Loucy (cell line): ENCODE measurements around the gene HS3ST3A1.

ENCODE experiments used
- H2AFZ ChIP-seq: fragments of 200-600 bp; sonication (generic); 2 replicates; pipeline ENCODE4 v1.6.0; 2016; ENCODE audit warnings: antibody characterized with exemption, mild to moderate bottlenecking, low read length, moderate library complexity
- H3F3A ChIP-seq: fragments of 200-600 bp; 2 replicates; pipeline ENCODE4 v1.6.0; 2016; ENCODE audit warnings: antibody characterized with exemption, low read depth, mild to moderate bottlenecking
- H3K27me3 ChIP-seq: fragments of 200-600 bp; sonication (generic); 2 replicates; pipeline ENCODE4 v1.6.1; 2014; ENCODE audit warnings: low read length, mild to moderate bottlenecking; ENCODE audit not compliant: insufficient read depth, poor library complexity, severe bottlenecking
- H3K36me3 ChIP-seq: fragments of 200-600 bp; sonication (generic); 2 replicates; pipeline ENCODE4 v1.6.1; 2016; ENCODE audit warnings: low read length; ENCODE audit not compliant: insufficient read depth
- H3K4me1 ChIP-seq: fragments of 200-600 bp; sonication (generic); 2 replicates; pipeline ENCODE4 v1.5.1; 2014; ENCODE audit warnings: low read length, mild to moderate bottlenecking; ENCODE audit not compliant: insufficient read depth, poor library complexity, severe bottlenecking
- H3K4me2 ChIP-seq: fragments of 200-600 bp; sonication (generic); 2 replicates; pipeline ENCODE4 v1.6.0; 2014; ENCODE audit warnings: antibody characterized with exemption, low read length, low read depth, mild to moderate bottlenecking; ENCODE audit not compliant: poor library complexity, severe bottlenecking
- H3K4me3 ChIP-seq: fragments of 200-600 bp; sonication (generic); 2 replicates; pipeline ENCODE4 v1.5.1; 2014; ENCODE audit warnings: low read length, mild to moderate bottlenecking, mixed read lengths; ENCODE audit not compliant: poor library complexity, severe bottlenecking
- H3K79me2 ChIP-seq: fragments of 200-600 bp; sonication (generic); 2 replicates; pipeline ENCODE4 v1.6.1; 2014; ENCODE audit warnings: low read length; ENCODE audit not compliant: insufficient read depth
- H3K9ac ChIP-seq: fragments of 200-600 bp; sonication (generic); 2 replicates; pipeline ENCODE4 v1.6.0; 2014; ENCODE audit warnings: mild to moderate bottlenecking, low read depth, low read length, moderate library complexity; ENCODE audit not compliant: poor library complexity, severe bottlenecking
- H3K9me2 ChIP-seq: fragments of 200-600 bp; sonication (generic); replicated peaks from 2 replicates; pipeline ENCODE4 v1.6.1; 2016; ENCODE audit warnings: low read depth, low read length, mixed read lengths
- H3K9me3 ChIP-seq: fragments of 200-600 bp; sonication (generic); 2 replicates; pipeline ENCODE4 v1.6.1; 2014; ENCODE audit warnings: mild to moderate bottlenecking, antibody characterized with exemption, low read length, low read depth; ENCODE audit not compliant: insufficient read depth
- H4K20me1 ChIP-seq: fragments of 200-600 bp; sonication (generic); 2 replicates; pipeline ENCODE4 v1.6.0; 2014; ENCODE audit warnings: antibody characterized with exemption, low read length, mild to moderate bottlenecking; ENCODE audit not compliant: insufficient read depth, poor library complexity, severe bottlenecking
- EZH2phosphoT487 ChIP-seq: fragments of 200-600 bp; IDR thresholded peaks from 2 replicates; pipeline ENCODE4 v1.6.1; 2018; ENCODE audit warnings: antibody characterized with exemption, mild to moderate bottlenecking, moderate library complexity, borderline replicate concordance
- TF ChIP-seq, protein P1 (sequence below): fragments of 200-600 bp; sonication (generic); conservative IDR thresholded peaks from 2 replicates; pipeline ENCODE4 v1.5.1; 2014; ENCODE audit warnings: mild to moderate bottlenecking, antibody characterized with exemption, low read length

HS3ST3A1 gene

DNA sequence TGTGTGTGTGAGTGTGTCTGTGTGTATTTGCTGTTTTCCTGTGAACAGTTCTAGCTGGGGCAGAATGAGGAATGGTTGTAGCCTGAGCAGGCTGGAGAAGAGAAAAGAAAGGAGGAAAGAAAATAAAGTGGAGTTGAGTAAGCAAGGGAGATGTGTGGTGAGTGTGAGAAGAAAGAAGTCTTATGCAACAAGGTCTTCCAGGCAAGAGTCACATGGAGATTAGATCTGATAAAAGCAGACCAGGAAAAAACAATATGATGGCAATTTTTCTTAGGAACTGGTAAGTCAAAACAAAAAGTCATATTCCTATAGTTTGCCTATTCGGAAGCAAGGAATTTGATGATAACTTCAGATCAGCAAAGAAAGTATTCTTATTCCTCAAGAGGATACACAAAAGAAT lies 125.0 kb downstream of the HS3ST3A1 start:
- no peaks in the 10 kb centered on the region for H3K79me2 ChIP-seq
- H3K4me1 ChIP-seq: no peaks in the 10 kb centered on the region
- H3K36me3 ChIP-seq: no peaks in the 10 kb centered on the region
- H3K4me2 ChIP-seq: no peak overlapping the region
- H2AFZ ChIP-seq: no peak overlapping the region
- no peaks in the 10 kb centered on the region for H4K20me1 ChIP-seq
- peaks cover 3% of the 10 kb centered on the region; the same call in 1 of the 2 replicates for H3K9me3 ChIP-seq
- H3K27me3 ChIP-seq: no peaks in the 10 kb centered on the region
- H3K4me3 ChIP-seq: no peak overlapping the region
- no peaks in the 10 kb centered on the region for H3K9me2 ChIP-seq
- TF ChIP-seq, protein P1, sequence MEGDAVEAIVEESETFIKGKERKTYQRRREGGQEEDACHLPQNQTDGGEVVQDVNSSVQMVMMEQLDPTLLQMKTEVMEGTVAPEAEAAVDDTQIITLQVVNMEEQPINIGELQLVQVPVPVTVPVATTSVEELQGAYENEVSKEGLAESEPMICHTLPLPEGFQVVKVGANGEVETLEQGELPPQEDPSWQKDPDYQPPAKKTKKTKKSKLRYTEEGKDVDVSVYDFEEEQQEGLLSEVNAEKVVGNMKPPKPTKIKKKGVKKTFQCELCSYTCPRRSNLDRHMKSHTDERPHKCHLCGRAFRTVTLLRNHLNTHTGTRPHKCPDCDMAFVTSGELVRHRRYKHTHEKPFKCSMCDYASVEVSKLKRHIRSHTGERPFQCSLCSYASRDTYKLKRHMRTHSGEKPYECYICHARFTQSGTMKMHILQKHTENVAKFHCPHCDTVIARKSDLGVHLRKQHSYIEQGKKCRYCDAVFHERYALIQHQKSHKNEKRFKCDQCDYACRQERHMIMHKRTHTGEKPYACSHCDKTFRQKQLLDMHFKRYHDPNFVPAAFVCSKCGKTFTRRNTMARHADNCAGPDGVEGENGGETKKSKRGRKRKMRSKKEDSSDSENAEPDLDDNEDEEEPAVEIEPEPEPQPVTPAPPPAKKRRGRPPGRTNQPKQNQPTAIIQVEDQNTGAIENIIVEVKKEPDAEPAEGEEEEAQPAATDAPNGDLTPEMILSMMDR: no peak
- no peak for TF ChIP-seq EZH2phosphoT487
- H3K9ac ChIP-seq: no peak overlapping the region
- H3F3A ChIP-seq: no peaks in the 10 kb centered on the region

DNA sequence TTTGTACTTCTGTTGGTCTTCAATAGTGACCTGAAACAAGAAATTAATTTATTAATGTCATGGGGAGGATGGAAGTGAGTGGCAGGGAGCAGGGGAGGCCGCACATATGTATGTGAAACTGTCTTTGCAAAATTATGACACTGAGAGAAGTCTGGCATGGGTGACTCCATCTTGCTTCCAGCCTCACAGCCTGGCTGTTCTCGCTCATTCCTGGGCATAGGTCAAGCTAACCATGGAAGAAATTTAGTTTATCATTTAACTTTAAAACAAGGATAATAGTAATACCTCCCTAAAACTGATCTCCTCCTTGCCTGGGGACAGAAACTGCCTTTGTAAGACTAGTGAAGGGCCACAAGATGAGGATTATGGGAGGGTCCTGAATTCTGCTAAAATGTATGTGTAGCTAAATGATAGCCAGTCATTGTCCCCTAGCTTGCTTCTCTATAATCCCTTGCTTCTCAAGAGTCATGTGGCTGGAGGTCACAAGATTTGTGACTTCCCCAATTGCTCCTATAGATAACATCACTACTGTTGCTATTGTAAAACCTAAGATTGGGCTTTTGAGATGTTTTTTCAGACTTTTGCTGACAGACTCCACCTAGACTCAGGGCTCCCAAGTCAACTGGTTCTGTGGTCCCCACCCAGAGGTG lies 126.0 kb downstream of the HS3ST3A1 start:
- Histone ChIP-seq H3K27me3 (no peaks in the 10 kb centered on the region), H2AFZ (no peak overlapping the region), H3F3A (no peaks in the 10 kb centered on the region), H3K36me3 (no peaks in the 10 kb centered on the region), H3K9me3 (no peaks in the 10 kb centered on the region; the same call in 1 of the 2 replicates), H3K9ac (no peak overlapping the region), H3K4me2 (no peak overlapping the region), H3K79me2 (no peaks in the 10 kb centered on the region), H3K9me2 (no peaks in the 10 kb centered on the region), H3K4me1 (no peaks in the 10 kb centered on the region), H3K4me3 (no peak overlapping the region), H4K20me1 (no peaks in the 10 kb centered on the region)
- TF ChIP-seq EZH2phosphoT487: no peak
- TF ChIP-seq, protein P1: no peak

DNA sequence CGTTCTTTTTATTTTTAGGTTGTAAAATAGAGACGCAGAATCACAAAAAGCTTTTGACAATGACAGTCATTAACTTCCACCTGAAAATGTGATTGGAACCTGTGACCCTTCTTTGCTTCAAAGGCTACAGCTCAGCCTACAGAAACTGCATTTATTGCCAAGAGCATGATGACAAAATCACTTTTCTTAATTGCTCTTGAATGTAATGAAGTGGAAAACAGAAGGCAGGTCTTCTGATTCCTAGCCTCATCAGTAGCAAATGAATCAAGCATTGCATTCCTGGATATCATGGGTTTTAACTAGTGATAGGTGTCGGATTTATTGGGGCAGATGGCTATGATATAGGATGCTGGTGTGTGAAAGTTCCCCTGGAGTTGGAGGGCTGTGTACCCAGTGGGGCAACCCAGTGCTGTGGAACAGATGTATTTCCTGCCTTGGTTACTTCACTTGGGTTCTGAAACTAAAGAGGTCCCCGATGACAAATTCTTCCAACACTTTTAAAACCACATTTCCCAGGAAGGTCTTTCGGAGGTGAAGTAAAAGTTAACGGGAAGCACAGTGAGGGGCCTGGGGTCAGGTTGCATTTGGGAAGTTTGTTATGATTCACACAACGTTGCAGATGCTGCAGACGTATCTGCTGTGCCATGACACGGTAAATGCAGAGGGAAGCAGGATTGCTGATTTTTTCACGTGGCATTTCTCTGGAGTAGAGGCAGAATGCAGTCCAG lies 127.5 kb downstream of the HS3ST3A1 start:
- no peaks in the 10 kb centered on the region for H4K20me1 ChIP-seq
- H3K9ac ChIP-seq: no peak overlapping the region
- H3K36me3 ChIP-seq: no peaks in the 10 kb centered on the region
- no peak overlapping the region for H3K4me3 ChIP-seq
- no peak for TF ChIP-seq EZH2phosphoT487
- TF ChIP-seq, protein P1: no peak
- no peaks in the 10 kb centered on the region for H3K9me2 ChIP-seq
- H3F3A ChIP-seq: no peaks in the 10 kb centered on the region
- no peaks in the 10 kb centered on the region for H3K27me3 ChIP-seq
- H3K4me1 ChIP-seq: no peaks in the 10 kb centered on the region
- no peak overlapping the region for H3K4me2 ChIP-seq
- no peaks in the 10 kb centered on the region for H3K79me2 ChIP-seq
- no peaks in the 10 kb centered on the region; the same call in 1 of the 2 replicates for H3K9me3 ChIP-seq
- H2AFZ ChIP-seq: no peak overlapping the region
